ENCODE data around the gene SLC22A17.

SLC22A17 gene

GRCh38 chr14:23384364-23385080 is 31.8 kb upstream of the SLC22A17 start:
- TF ChIP-seq CTCF (IDR thresholded peaks at IDR 0.05) = no peak

- no peak for TF ChIP-seq CTCF (IDR thresholded peaks at IDR 0.05)
Observed at GRCh38 chr14:23382731-23383440, 30.2 kb upstream of the SLC22A17 start.

GRCh38 chr14:23382276-23382675 is 29.6 kb upstream of the SLC22A17 start:
- TF ChIP-seq CTCF (IDR thresholded peaks at IDR 0.05) = no peak

GRCh38 chr14:23381871-23382270 is 29.2 kb upstream of the SLC22A17 start:
- TF ChIP-seq CTCF (IDR thresholded peaks at IDR 0.05) = no peak

GRCh38 chr14:23380976-23381375 is 28.3 kb upstream of the SLC22A17 start:
- no peak for TF ChIP-seq CTCF (IDR thresholded peaks at IDR 0.05)

- TF ChIP-seq CTCF (IDR thresholded peaks at IDR 0.05) = no peak; the same call in 1 of the 2 replicates
Observed at GRCh38 chr14:23380197-23380914, 27.7 kb upstream of the SLC22A17 start.

GRCh38 chr14:23379366-23380196 is 26.9 kb upstream of the SLC22A17 start:
- TF ChIP-seq CTCF (IDR thresholded peaks at IDR 0.05) = peak; percentile 96

Data from LNCAP (cell line).